SK-N-SH (cell line): Measurements from ENCODE around the gene FMNL2. TPM values are rescaled to one million over a fixed set of nuclear protein-coding genes. Genes with fewer than 3 reads are reported as not detected.

Experiments used
- CTCF ChIA-PET: fragments of 300-600, 350-600 bp; formaldehyde crosslinking; extraction: SDS; loops from one replicate; lab custom pipeline; 2021; lab: Yijun Ruan, JAX
- POLR2A ChIA-PET: fragments of 350-600 bp; sonication (Branson Sonifier 250); formaldehyde crosslinking; extraction: SDS; loops from one replicate; lab custom pipeline; 2020; ENCODE audit warnings: antibody characterized with exemption, inconsistent platforms; lab: Yijun Ruan, JAX
- DNase-seq: peaks from one replicate; pipeline ENCODE4 v3.0.0; 2012
- H2AFZ ChIP-seq: fragments of 200-600 bp; sonication (generic); 2 replicates; pipeline ENCODE4 v1.8.1; 2016; ENCODE audit warnings: antibody characterized with exemption, mild to moderate bottlenecking, low read depth
- H3F3A ChIP-seq: fragments of 200-600 bp; sonication (generic); replicated peaks from 2 replicates; pipeline ENCODE3; 2016; ENCODE audit warnings: antibody characterized with exemption, mild to moderate bottlenecking; ENCODE audit not compliant: insufficient read depth
- H3K27ac ChIP-seq, 2 experiments: fragments of 200-500 bp in 1 of 2; fragments of 200-600 bp in 1 of 2; sonication (Bioruptor generic) in 1 of 2; sonication (generic), shearing (Covaris generic) in 1 of 2; 2 replicates each; pipeline versions ENCODE4 v1.5.1 to v1.6.1; 2014 to 2016; ENCODE audit warnings: low read depth in 2 of 2, inconsistent platforms in 1 of 2, low read length in 1 of 2, mild to moderate bottlenecking in 1 of 2, mixed read lengths in 1 of 2
- H3K27me3 ChIP-seq: fragments of 200-600 bp; sonication (generic), shearing (Covaris generic); 2 replicates; pipeline ENCODE4 v1.6.1; 2016; ENCODE audit warnings: mixed run types; ENCODE audit not compliant: insufficient read depth
- H3K36me3 ChIP-seq, 2 experiments: fragments of 200-500 bp in 1 of 2; fragments of 200-600 bp in 1 of 2; sonication (Bioruptor generic) in 1 of 2; sonication (generic) in 1 of 2; replicated peaks in 1 of 2; 2 replicates each; pipeline versions ENCODE3 to v1.5.1; 2014 to 2016; ENCODE audit warnings: low read length in 1 of 2, mild to moderate bottlenecking in 1 of 2; ENCODE audit not compliant: insufficient read depth in 2 of 2, control insufficient read depth in 1 of 2
- H3K4me1 ChIP-seq, 2 experiments: fragments of 200-500 bp in 1 of 2; fragments of 200-600 bp in 1 of 2; sonication (Bioruptor generic) in 1 of 2; sonication (generic), shearing (Covaris generic) in 1 of 2; 2 replicates each; pipeline versions ENCODE4 v1.5.1 to v1.6.1; 2014 to 2016; ENCODE audit warnings: low read depth in 1 of 2, low read length in 1 of 2, mixed run types in 1 of 2; ENCODE audit not compliant: insufficient read depth in 2 of 2, control insufficient read depth in 1 of 2
- H3K4me2 ChIP-seq: fragments of 200-600 bp; sonication (generic), shearing (Covaris generic); 2 replicates; pipeline ENCODE4 v1.6.1; 2017; ENCODE audit warnings: mixed run types
- H3K4me3 ChIP-seq, 2 experiments: fragments of 200-500 bp in 1 of 2; fragments of 200-600 bp in 1 of 2; sonication (Bioruptor generic) in 1 of 2; sonication (generic), shearing (Covaris generic) in 1 of 2; 2 replicates each; pipeline versions ENCODE4 v1.5.1 to v1.8.1; 2014 to 2016; ENCODE audit warnings: low read depth in 2 of 2, inconsistent platforms in 1 of 2, low read length in 1 of 2, mild to moderate bottlenecking in 1 of 2, mixed read lengths in 1 of 2, moderate library complexity in 1 of 2
- H3K79me2 ChIP-seq: fragments of 200-600 bp; sonication (generic); 2 replicates; pipeline ENCODE4 v1.8.1; 2017; ENCODE audit warnings: mild to moderate bottlenecking; ENCODE audit not compliant: insufficient read depth
- H3K9ac ChIP-seq: fragments of 200-600 bp; sonication (generic); 2 replicates; pipeline ENCODE4 v1.6.1; 2017; ENCODE audit warnings: mixed run types
- H3K9me2 ChIP-seq: fragments of 200-600 bp; sonication (generic); 2 replicates; pipeline ENCODE4 v1.6.1; 2017; ENCODE audit warnings: mixed run types
- H3K9me3 ChIP-seq: fragments of 200-600 bp; sonication (generic); 2 replicates; pipeline ENCODE4 v1.6.1; 2017; ENCODE audit warnings: mixed run types, mild to moderate bottlenecking, moderate library complexity
- H4K20me1 ChIP-seq: fragments of 200-600 bp; sonication (generic); 2 replicates; pipeline ENCODE4 v1.6.1; 2017; ENCODE audit warnings: mild to moderate bottlenecking, mixed run types; ENCODE audit not compliant: insufficient read depth
- CHD2 ChIP-seq: fragments of 150-350 bp; IDR thresholded peaks from 2 replicates; pipeline ENCODE4 v1.6.1; 2018; ENCODE audit warnings: low read length; ENCODE audit not compliant: partially characterized antibody
- CTCF ChIP-seq: fragments of 200-600 bp; sonication (generic); IDR thresholded peaks from 2 replicates; pipeline ENCODE4 v1.6.1; 2017; ENCODE audit warnings: antibody characterized with exemption, mild to moderate bottlenecking, moderate library complexity
- EP300 ChIP-seq, 2 experiments: IDR thresholded peaks; 2 replicates each; pipeline versions ENCODE4 v1.4.0 to v1.6.1; 2012; ENCODE audit warnings: borderline replicate concordance in 1 of 2, low read depth in 1 of 2, low read length in 1 of 2
- FOSL2 ChIP-seq: IDR thresholded peaks from 2 replicates; pipeline ENCODE4 v1.4.0; 2012; ENCODE audit warnings: low read depth, mild to moderate bottlenecking, moderate library complexity, borderline replicate concordance
- GABPA ChIP-seq: IDR thresholded peaks from 2 replicates; pipeline ENCODE4 v1.4.0; 2012; ENCODE audit warnings: low read depth, mild to moderate bottlenecking
- GATA2 ChIP-seq: sonication (generic); formaldehyde crosslinking; IDR thresholded peaks from 2 replicates; pipeline ENCODE4 v1.5.0; 2020; ENCODE audit warnings: mild to moderate bottlenecking, missing genetic modification reagents
- JUND ChIP-seq: IDR thresholded peaks from 2 replicates; pipeline ENCODE4 v1.4.0; 2012
- MXI1 ChIP-seq: IDR thresholded peaks from 2 replicates; pipeline ENCODE4 v1.6.1; 2012; ENCODE audit warnings: mild to moderate bottlenecking, low read depth, low read length, improper control_type of control experiment
- NFIC ChIP-seq: IDR thresholded peaks from 2 replicates; pipeline ENCODE4 v1.4.0; 2012; ENCODE audit warnings: borderline replicate concordance
- PBX3 ChIP-seq: IDR thresholded peaks from 2 replicates; pipeline ENCODE4; 2012
- POLR2AphosphoS5 ChIP-seq: IDR thresholded peaks from 2 replicates; pipeline ENCODE4 v1.6.1; 2012; ENCODE audit warnings: low read depth, low read length
- RAD21 ChIP-seq: IDR thresholded peaks from 2 replicates; pipeline ENCODE4 v1.6.1; 2012; ENCODE audit warnings: mild to moderate bottlenecking, low read length
- RFX5 ChIP-seq: IDR thresholded peaks from 2 replicates; pipeline ENCODE4 v1.6.1; 2012; ENCODE audit warnings: mild to moderate bottlenecking, improper control_type of control experiment, low read length
- RXRA ChIP-seq: IDR thresholded peaks from 2 replicates; pipeline ENCODE4 v1.4.0; 2012; ENCODE audit warnings: low read depth, mild to moderate bottlenecking, borderline replicate concordance
- TCF12 ChIP-seq: IDR thresholded peaks from 2 replicates; pipeline ENCODE4 v1.4.0; 2012
- TEAD4 ChIP-seq: IDR thresholded peaks from 2 replicates; pipeline ENCODE4 v1.4.0; 2012; ENCODE audit warnings: mild to moderate bottlenecking, borderline replicate concordance; ENCODE audit not compliant: insufficient read depth
- USF1 ChIP-seq: IDR thresholded peaks from 2 replicates; pipeline ENCODE4 v1.4.0; 2012; ENCODE audit warnings: low read depth, borderline replicate concordance
- YY1 ChIP-seq: IDR thresholded peaks from 2 replicates; pipeline ENCODE4 v1.4.0; 2012; ENCODE audit warnings: low read depth, mild to moderate bottlenecking
- WGBS: methylation state at CpG from one replicate; pipeline ENCODE4 v1.1.6; 2017; ENCODE audit warnings: low lambda C conversion rate; 5-methylcytosine and 5-hydroxymethylcytosine counted together
- polyA plus RNA-seq, 3 experiments: library from polyadenylated mRNA; depleted of rRNA; stranded (reverse); fragments of >200 nt; gene quantifications; 2 replicates each; pipeline ENCODE4 v1.2.3, GENCODE V29; 2012

Gene FMNL2
- polyA plus RNA-seq, 1 of the 3 experiments (the other 2 are of a cell fraction) = 14.5 TPM

- Histone ChIP-seq H4K20me1 (no peaks in the 10 kb centered on the region), H3K9me2 (no peaks in the 10 kb centered on the region), H3F3A (peaks cover 4% of the 10 kb centered on the region), H3K27ac (no peak overlapping the region), H3K4me3 (no peak overlapping the region), H3K79me2 (peaks cover 3% of the 10 kb centered on the region; the same call in 1 of the 2 replicates), H3K4me1 (peaks cover 7 to 11% of the 10 kb centered on the region in 2 experiments; a peak in 3 of 4 replicates), H3K9ac (no peak overlapping the region), H3K4me2 (no peak overlapping the region), H3K9me3 (no peaks in the 10 kb centered on the region), H2AFZ (no peak overlapping the region), H3K27me3 (no peaks in the 10 kb centered on the region)
- no peak for DNase-seq
- WGBS = 100% methylated on average over 2 of the region's 2 CpGs
- POLR2A ChIA-PET = no interaction called here
- TF ChIP-seq TEAD4 = no peak
- no peak for TF ChIP-seq RFX5
- TF ChIP-seq FOSL2 = no peak
- no peak for TF ChIP-seq RXRA
- TF ChIP-seq, all 33 proteins: peak for 0
- CTCF ChIA-PET = interaction anchor here (0.9 to 1.4 kb wide), 2 partner anchors 13 to 148 kb away, joined by 3 read pairs; no protein-coding TSS in a partner anchor
- no peaks in the 10 kb centered on the region for H3K36me3 ChIP-seq
Observed at GRCh38 chr2:152488075-152488474, 153.1 kb downstream of the FMNL2 start.

GRCh38 chr2:152489364-152489763 lies 154.4 kb downstream of the FMNL2 start:
- Histone ChIP-seq H3F3A (peaks cover 4% of the 10 kb centered on the region), H3K4me2 (no peak overlapping the region), H3K9me2 (no peaks in the 10 kb centered on the region), H3K27me3 (no peaks in the 10 kb centered on the region), H4K20me1 (no peaks in the 10 kb centered on the region), H2AFZ (no peak overlapping the region), H3K4me1 (peaks cover 7 to 16% of the 10 kb centered on the region in 2 experiments; a peak in 3 of 4 replicates), H3K9ac (no peak overlapping the region), H3K36me3 (no peaks in the 10 kb centered on the region), H3K27ac (no peak overlapping the region), H3K9me3 (no peaks in the 10 kb centered on the region), H3K79me2 (peaks cover 9% of the 10 kb centered on the region; the same call in 1 of the 2 replicates), H3K4me3 (no peak overlapping the region)
- ChIA-PET POLR2A (no interaction called here), CTCF (interaction anchor here (1.4 kb wide), 1 partner anchor 14 kb away, joined by 3 read pairs; no protein-coding TSS in a partner anchor)
- TF ChIP-seq YY1 (no peak), TEAD4 (no peak), TCF12 (no peak), FOSL2 (no peak), JUND (no peak), GABPA (no peak), PBX3 (no peak), POLR2AphosphoS5 (no peak), NFIC (no peak), CTCF (no peak), CHD2 (no peak), GATA2 (CRISPR knock-in tag) (no peak), EP300 (IDR thresholded peaks at IDR 0.05; ENCODE audit: borderline replicate concordance in 1 of 2, low read depth in 1 of 2, low read length in 1 of 2) (no peak), USF1 (no peak), MXI1 (no peak), RAD21 (no peak)
- DNase-seq = no peak
- WGBS = 88% methylated on average over 2 of the region's 2 CpGs
